ENCODE data around the gene ARHGEF5.

ARHGEF5 gene

DNA sequence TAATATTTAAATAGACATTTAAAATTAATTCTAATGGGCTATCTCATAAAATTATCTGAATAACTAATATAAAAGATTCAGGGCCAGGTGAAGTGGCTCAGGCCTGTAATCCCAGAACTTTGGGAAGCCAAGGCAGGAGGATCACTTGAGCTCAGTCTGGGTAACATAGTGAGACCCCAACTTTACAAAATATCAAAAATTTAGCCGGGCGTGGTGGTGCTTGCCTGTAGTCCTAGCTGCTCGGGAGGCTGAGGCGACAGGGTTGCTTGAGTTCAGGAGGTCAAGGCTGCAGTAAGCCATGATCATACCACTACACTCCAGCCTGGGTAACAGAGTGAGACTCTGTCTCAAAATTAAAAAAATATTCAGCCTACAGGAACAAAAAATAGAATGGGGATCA is 35.8 kb downstream of the ARHGEF5 start:
- DNase-seq (ENCODE audit: insufficient read length, low spot score) (no peak), FAIRE-seq (no peak)
- TF ChIP-seq, protein P1, sequence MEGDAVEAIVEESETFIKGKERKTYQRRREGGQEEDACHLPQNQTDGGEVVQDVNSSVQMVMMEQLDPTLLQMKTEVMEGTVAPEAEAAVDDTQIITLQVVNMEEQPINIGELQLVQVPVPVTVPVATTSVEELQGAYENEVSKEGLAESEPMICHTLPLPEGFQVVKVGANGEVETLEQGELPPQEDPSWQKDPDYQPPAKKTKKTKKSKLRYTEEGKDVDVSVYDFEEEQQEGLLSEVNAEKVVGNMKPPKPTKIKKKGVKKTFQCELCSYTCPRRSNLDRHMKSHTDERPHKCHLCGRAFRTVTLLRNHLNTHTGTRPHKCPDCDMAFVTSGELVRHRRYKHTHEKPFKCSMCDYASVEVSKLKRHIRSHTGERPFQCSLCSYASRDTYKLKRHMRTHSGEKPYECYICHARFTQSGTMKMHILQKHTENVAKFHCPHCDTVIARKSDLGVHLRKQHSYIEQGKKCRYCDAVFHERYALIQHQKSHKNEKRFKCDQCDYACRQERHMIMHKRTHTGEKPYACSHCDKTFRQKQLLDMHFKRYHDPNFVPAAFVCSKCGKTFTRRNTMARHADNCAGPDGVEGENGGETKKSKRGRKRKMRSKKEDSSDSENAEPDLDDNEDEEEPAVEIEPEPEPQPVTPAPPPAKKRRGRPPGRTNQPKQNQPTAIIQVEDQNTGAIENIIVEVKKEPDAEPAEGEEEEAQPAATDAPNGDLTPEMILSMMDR (IDR thresholded peaks at IDR 0.05; ENCODE audit: insufficient read depth, missing control alignments) = no peak

DNA sequence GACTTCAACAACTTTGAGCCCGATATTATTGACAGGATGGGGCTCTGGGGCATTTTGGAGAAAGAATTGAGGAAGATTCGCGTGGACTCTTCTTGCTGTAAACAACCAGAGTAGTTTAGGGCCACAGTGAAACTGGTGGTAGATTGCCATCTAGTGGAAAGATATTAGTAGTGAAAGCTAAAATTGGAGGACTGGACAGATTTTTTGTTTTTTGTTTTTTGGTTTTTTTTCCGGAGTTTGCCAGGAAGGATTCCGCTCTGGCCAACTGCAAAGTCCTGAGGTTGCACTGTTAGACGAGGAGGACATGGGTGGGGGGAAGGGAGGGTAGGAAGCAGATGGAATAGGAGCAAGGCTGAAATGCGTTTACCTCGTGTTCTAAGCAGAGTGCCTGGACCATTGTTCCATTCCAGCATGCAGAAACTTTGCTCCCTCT is 36.6 kb downstream of the ARHGEF5 start:
- TF ChIP-seq, protein P1 (IDR thresholded peaks at IDR 0.05; ENCODE audit: insufficient read depth, missing control alignments) = peak; percentile 60
- DNase-seq (ENCODE audit: insufficient read length, low spot score) = no peak
- FAIRE-seq = peak; percentile 78

DNA sequence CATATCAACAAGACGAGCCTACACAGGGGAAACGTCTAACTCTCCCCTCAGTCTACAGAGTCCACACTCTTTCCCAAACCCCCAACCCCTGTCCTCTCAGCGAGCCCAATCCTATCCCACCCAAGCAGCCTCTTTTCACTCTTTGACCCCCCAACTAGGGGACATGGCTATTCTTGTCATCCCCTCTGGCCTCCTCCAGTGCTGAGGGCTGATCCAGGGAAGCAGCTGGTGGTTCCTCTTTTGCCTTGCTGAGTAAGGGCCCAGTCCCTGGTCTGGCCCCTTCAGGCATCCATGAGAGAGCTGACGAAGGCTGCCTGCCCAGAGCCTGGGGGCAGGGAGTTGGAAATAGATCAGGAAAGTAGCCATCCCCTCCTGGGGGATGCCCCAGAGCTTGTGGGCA is 41.9 kb downstream of the ARHGEF5 start:
- no peak for DNase-seq (ENCODE audit: insufficient read length, low spot score)
- FAIRE-seq = no peak
- TF ChIP-seq, protein P1 (IDR thresholded peaks at IDR 0.05; ENCODE audit: insufficient read depth, missing control alignments) = no peak

DNA sequence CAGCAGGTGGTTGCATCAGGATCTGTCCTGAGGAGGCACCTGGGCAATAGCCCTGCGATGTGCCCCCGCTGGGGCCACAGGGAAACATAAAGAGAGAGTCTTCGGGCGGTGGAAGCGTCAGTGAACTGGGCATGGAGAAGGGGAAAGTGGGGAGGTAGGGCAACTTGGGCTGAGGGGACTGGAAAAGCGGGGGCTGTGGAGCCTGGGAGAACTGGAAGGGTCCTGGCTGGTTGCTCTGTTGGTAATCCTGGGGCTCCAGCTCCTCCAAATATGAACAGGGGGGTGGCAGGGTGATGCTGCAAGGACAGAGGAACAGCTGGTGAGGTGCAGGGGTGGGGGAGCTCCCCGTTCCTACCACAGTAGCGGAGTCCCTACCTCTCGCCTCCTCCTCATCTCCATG is 43.1 kb downstream of the ARHGEF5 start:
- no peak for DNase-seq (ENCODE audit: insufficient read length, low spot score)
- no peak for FAIRE-seq
- TF ChIP-seq, protein P1 (IDR thresholded peaks at IDR 0.05; ENCODE audit: insufficient read depth, missing control alignments) = no peak

DNA sequence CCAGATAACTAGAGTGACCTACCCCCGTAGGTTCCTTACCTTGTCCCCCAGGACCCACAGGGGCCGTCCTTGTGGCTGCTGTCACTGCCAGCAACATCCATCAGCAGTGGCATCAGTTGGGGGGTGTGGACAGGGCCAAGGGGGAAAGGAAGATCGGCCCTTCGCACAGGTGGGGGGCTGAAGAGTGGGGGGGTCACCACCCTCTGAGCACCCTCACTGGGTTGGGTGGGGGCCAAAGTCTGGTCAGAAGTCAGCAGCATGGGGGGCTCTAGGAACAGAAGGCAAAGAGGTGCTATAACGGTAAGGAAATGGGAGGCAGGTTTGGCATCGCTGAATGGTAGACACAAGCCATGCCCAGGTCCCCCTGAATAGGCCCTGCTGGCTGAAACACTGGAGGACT is 43.7 kb downstream of the ARHGEF5 start:
- no peak for DNase-seq (ENCODE audit: insufficient read length, low spot score)
- no peak for FAIRE-seq
- TF ChIP-seq, protein P1 (IDR thresholded peaks at IDR 0.05; ENCODE audit: insufficient read depth, missing control alignments) = no peak

DNA sequence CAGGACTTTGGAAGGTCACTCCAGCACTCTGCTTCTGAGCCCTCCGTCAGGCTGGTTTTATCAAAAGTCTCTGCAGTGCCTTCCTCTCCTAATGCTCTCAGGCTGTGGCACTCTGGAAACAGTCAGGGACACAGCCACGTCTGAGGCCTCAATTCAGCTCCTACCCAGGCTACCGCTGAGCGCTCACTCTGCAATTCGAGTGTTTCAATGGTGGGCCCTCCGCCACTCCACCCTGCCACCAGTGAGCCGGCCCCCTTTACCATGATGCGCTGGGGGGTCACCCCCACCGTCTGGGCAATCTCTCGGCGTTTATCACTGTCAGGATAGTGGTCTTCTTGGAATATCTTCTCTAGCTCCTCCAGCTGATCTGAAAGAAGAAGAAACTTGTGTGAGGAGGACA is 44.7 kb downstream of the ARHGEF5 start:
- TF ChIP-seq, protein P1 (IDR thresholded peaks at IDR 0.05; ENCODE audit: insufficient read depth, missing control alignments) = no peak
- FAIRE-seq (no peak), DNase-seq (ENCODE audit: insufficient read length, low spot score) (no peak)

DNA sequence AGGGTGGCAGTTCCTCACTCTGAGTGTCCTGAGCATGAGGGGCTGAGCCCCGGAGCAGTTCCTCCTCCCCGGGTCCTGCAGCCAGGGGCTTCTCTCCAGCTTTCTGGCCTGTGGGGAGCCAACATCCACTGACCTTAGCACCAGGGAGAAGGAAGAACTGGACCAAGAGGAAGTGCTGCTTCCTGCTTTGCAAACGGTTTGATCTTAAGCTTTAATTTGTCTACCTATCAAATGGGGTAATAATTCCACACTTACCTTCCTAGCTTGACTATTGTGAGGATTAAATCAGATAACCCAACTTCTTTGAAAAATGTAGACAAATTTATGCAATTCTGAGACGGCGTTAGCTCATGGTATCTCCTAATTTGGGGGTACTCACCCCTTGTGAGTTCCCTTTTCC is 46.3 kb downstream of the ARHGEF5 start:
- DNase-seq (ENCODE audit: insufficient read length, low spot score) = no peak
- TF ChIP-seq, protein P1 (IDR thresholded peaks at IDR 0.05; ENCODE audit: insufficient read depth, missing control alignments) = no peak
- no peak for FAIRE-seq

Measured in D721Med (cell line).